ENCODE data around the gene CAPSL.
"Not testable (repeated sequence)": the region's sequence is repeated elsewhere in the genome, so short reads cannot be mapped to it uniquely, and the experiment has no call there.

CAPSL gene

GRCh38 chr5:35904443-35905132 lies 33.8 kb downstream of the CAPSL start:
- DNase-seq (ENCODE audit: low spot score), result no peak

GRCh38 chr5:35903631-35904203 lies 34.7 kb downstream of the CAPSL start:
- DNase-seq (ENCODE audit: low spot score), result no peak

- DNase-seq (ENCODE audit: low spot score), result no peak
Measured at GRCh38 chr5:35902046-35902672, 36.3 kb downstream of the CAPSL start.

- no peak for DNase-seq (ENCODE audit: low spot score)
Measured at GRCh38 chr5:35900972-35901695, 37.3 kb downstream of the CAPSL start.

GRCh38 chr5:35899800-35900199 lies 38.6 kb downstream of the CAPSL start:
- no peak for DNase-seq (ENCODE audit: low spot score)

- DNase-seq (ENCODE audit: low spot score), result no peak
Measured at GRCh38 chr5:35898952-35899660, 39.3 kb downstream of the CAPSL start.

- DNase-seq (ENCODE audit: low spot score), result no peak
Measured at GRCh38 chr5:35894131-35894530, 44.3 kb downstream of the CAPSL start.

GRCh38 chr5:35892799-35893198 lies 45.6 kb downstream of the CAPSL start:
- DNase-seq (ENCODE audit: low spot score), result not testable (repeated sequence)

GRCh38 chr5:35890021-35891020 lies 48.1 kb downstream of the CAPSL start:
- no peak for DNase-seq (ENCODE audit: low spot score)

- DNase-seq (ENCODE audit: low spot score), result no peak
Measured at GRCh38 chr5:35887321-35888100, 50.9 kb downstream of the CAPSL start.

GRCh38 chr5:35886381-35886780 lies 52.0 kb downstream of the CAPSL start:
- no peak for DNase-seq (ENCODE audit: low spot score)

- no peak for DNase-seq (ENCODE audit: low spot score)
Measured at GRCh38 chr5:35884773-35885172, 53.6 kb downstream of the CAPSL start.

- DNase-seq (ENCODE audit: low spot score), result no peak
Measured at GRCh38 chr5:35884191-35884769, 54.1 kb downstream of the CAPSL start.

- no peak for DNase-seq (ENCODE audit: low spot score)
Measured at GRCh38 chr5:35881758-35882157, 56.7 kb downstream of the CAPSL start.

- no peak for DNase-seq (ENCODE audit: low spot score)
Measured at GRCh38 chr5:35880156-35880555, 58.3 kb downstream of the CAPSL start.

- no peak for DNase-seq (ENCODE audit: low spot score)
Measured at GRCh38 chr5:35879649-35880048, 58.8 kb downstream of the CAPSL start.

- no peak for DNase-seq (ENCODE audit: low spot score)
Measured at GRCh38 chr5:35879096-35879495, 59.3 kb downstream of the CAPSL start.

- no peak for DNase-seq (ENCODE audit: low spot score)
Measured at GRCh38 chr5:35878079-35878478, 60.3 kb downstream of the CAPSL start.

- no peak for DNase-seq (ENCODE audit: low spot score)
Measured at GRCh38 chr5:35877655-35878054, 60.8 kb downstream of the CAPSL start.

- no peak for DNase-seq (ENCODE audit: low spot score)
Measured at GRCh38 chr5:35876922-35877321, 61.5 kb downstream of the CAPSL start.

Data from left forelimb (tissue), 1 donor.